PC-3 (cell line): Measurements from ENCODE around the gene TMEM179B. TPM values are rescaled to one million over a fixed set of nuclear protein-coding genes. Genes with fewer than 3 reads are reported as not detected.

ENCODE experiments used
- ATAC-seq: fragments of 200-7000 bp; cut with Tn5 transposase; 2 replicates; pipeline ENCODE4 v1.9.1; 2020; ENCODE audit warnings: mild to moderate bottlenecking, moderate library complexity
- BruUV-seq: library from RNA; stranded (reverse); fragments of 400-500 nt; replicated peaks from 2 replicates; lab custom pipeline; 2021; lab: Mats Ljungman, UMichigan
- CTCF ChIA-PET: fragments of 300-600 bp; sonication (Branson Sonifier 250); formaldehyde crosslinking; loops from one replicate; lab custom pipeline; 2022; ENCODE audit warnings: antibody characterized with exemption; lab: Charles Lee
- POLR2A ChIA-PET: fragments of 300-600 bp; sonication (Branson Sonifier 250); formaldehyde crosslinking; loops from one replicate; lab custom pipeline; 2022; ENCODE audit warnings: antibody characterized with exemption; ENCODE audit not compliant: unreplicated experiment; lab: Charles Lee
- DNase-seq: peaks from one replicate; pipeline ENCODE4 v3.0.0-alpha.2; 2015
- H2AFZ ChIP-seq: fragments of 300-600 bp; sonication (generic); 2 replicates; pipeline ENCODE4 v1.6.0; 2016; ENCODE audit warnings: antibody characterized with exemption, low read length
- H3F3A ChIP-seq: fragments of 300-600 bp; sonication (generic); one replicate; pipeline ENCODE4 v1.6.0; 2017; ENCODE audit warnings: antibody characterized with exemption, low read length, control low read depth, mild to moderate bottlenecking; ENCODE audit not compliant: unreplicated experiment
- H3K27ac ChIP-seq: fragments of 300-600 bp; sonication (generic); 2 replicates; pipeline ENCODE4 v1.5.1; 2016; ENCODE audit warnings: mild to moderate bottlenecking, low read length
- H3K27me3 ChIP-seq: fragments of 300-600 bp; sonication (generic); 2 replicates; pipeline ENCODE4 v1.6.1; 2016; ENCODE audit warnings: low read length, mixed read lengths
- H3K36me3 ChIP-seq: fragments of 300-600 bp; sonication (generic); 2 replicates; pipeline ENCODE4 v1.6.1; 2016; ENCODE audit warnings: low read depth, mixed run types, low read length, mixed read lengths
- H3K4me1 ChIP-seq: fragments of 300-600 bp; sonication (generic); 2 replicates; pipeline ENCODE4 v1.5.1; 2016; ENCODE audit warnings: low read length; ENCODE audit not compliant: insufficient read depth
- H3K4me2 ChIP-seq: fragments of 300-600 bp; sonication (generic); 2 replicates; pipeline ENCODE4 v1.6.0; 2016; ENCODE audit warnings: low read length
- H3K4me3 ChIP-seq: fragments of 300-600 bp; sonication (generic); 2 replicates; pipeline ENCODE4 v1.5.1; 2016; ENCODE audit warnings: mild to moderate bottlenecking, low read length, mixed read lengths
- H3K79me2 ChIP-seq: fragments of 300-600 bp; sonication (generic); 2 replicates; pipeline ENCODE4 v1.6.1; 2017; ENCODE audit warnings: low read length, mixed read lengths
- H3K9ac ChIP-seq: fragments of 300-600 bp; sonication (generic); 2 replicates; pipeline ENCODE4 v1.6.0; 2016; ENCODE audit warnings: mild to moderate bottlenecking, low read length
- H3K9me2 ChIP-seq: fragments of 300-600 bp; sonication (generic); replicated peaks from 2 replicates; pipeline ENCODE4 v1.6.1; 2016; ENCODE audit warnings: mixed run types, low read length, mixed read lengths
- H3K9me3 ChIP-seq: fragments of 300-600 bp; sonication (generic); 2 replicates; pipeline ENCODE4 v1.6.1; 2016; ENCODE audit warnings: low read length, mixed read lengths
- H4K20me1 ChIP-seq: fragments of 300-600 bp; sonication (generic); 2 replicates; pipeline ENCODE4 v1.6.1; 2016; ENCODE audit warnings: low read length, mixed read lengths
- CTCF ChIP-seq: fragments of 300-600 bp; sonication (generic); conservative IDR thresholded peaks from 2 replicates; pipeline ENCODE4 v1.5.1; 2017; ENCODE audit warnings: antibody characterized with exemption, low read depth, mild to moderate bottlenecking, low read length
- EZH2 ChIP-seq: fragments of 300-600 bp; sonication (generic); IDR thresholded peaks from one replicate; pipeline ENCODE4 v1.6.1; 2017; ENCODE audit warnings: antibody characterized with exemption, mild to moderate bottlenecking, low read length; ENCODE audit not compliant: unreplicated experiment
- EZH2phosphoT487 ChIP-seq: fragments of 300-600 bp; sonication (generic); IDR thresholded peaks from 2 replicates; pipeline ENCODE4 v1.6.1; 2018; ENCODE audit warnings: mild to moderate bottlenecking, antibody characterized with exemption, low read length, borderline replicate concordance
- intact Hi-C: fragments of 100-400 bp; cut with micrococcal nuclease; formaldehyde crosslinking; loops from 2 replicates; pipeline ENCODE4 v1.9.0; 2023
- total RNA-seq: library from RNA; depleted of rRNA; stranded (reverse); fragments of >200 nt; gene quantifications from 2 replicates; pipeline ENCODE4 v1.2.3, GENCODE V29; 2014

The TMEM179B gene
- total RNA-seq, 1 experiment from 2014 or later, result 86.7 TPM

- CTCF ChIA-PET, result no interaction called here
Measured at GRCh38 chr11:62799486-62799885, 12.3 kb downstream of the TMEM179B start.

GRCh38 chr11:62801071-62801470, 13.9 kb downstream of the TMEM179B start:
- H3F3A ChIP-seq, result no peaks in the 10 kb centered on the region
- ChIA-PET CTCF (no interaction called here), POLR2A (no interaction called here)
- ATAC-seq (no peak), DNase-seq (no peak)
- intact Hi-C loops, result no loop called here
- BruUV-seq, result no TSS peak
- no peak overlapping the region for H3K4me2 ChIP-seq
- no peaks in the 10 kb centered on the region for H3K9me2 ChIP-seq
- H3K4me3 ChIP-seq, result no peak overlapping the region
- H3K9me3 ChIP-seq, result no peaks in the 10 kb centered on the region
- no peak overlapping the region for H3K9ac ChIP-seq
- H3K27me3 ChIP-seq, result no peaks in the 10 kb centered on the region
- H4K20me1 ChIP-seq, result peaks cover 17% of the 10 kb centered on the region
- TF ChIP-seq EZH2 (no peak), CTCF (no peak), EZH2phosphoT487 (no peak)
- H2AFZ ChIP-seq, result no peak overlapping the region
- no peak overlapping the region for H3K27ac ChIP-seq
- peaks cover 66% of the 10 kb centered on the region for H3K36me3 ChIP-seq
- H3K79me2 ChIP-seq, result peaks cover 29% of the 10 kb centered on the region
- H3K4me1 ChIP-seq, result peaks cover 11% of the 10 kb centered on the region

More at GRCh38 chr11:62799486-62799885, 12.3 kb downstream of the TMEM179B start:
- TF ChIP-seq EZH2 (no peak), EZH2phosphoT487 (no peak), CTCF (no peak)
- ATAC-seq (no peak), DNase-seq (no peak)
- Histone ChIP-seq H3K27me3 (no peaks in the 10 kb centered on the region), H3K27ac (no peak overlapping the region), H4K20me1 (peaks cover 12% of the 10 kb centered on the region), H3K36me3 (peaks cover 79% of the 10 kb centered on the region), H3K9me2 (no peaks in the 10 kb centered on the region), H3K9ac (no peak overlapping the region), H3K9me3 (no peaks in the 10 kb centered on the region), H3K79me2 (peaks cover 22% of the 10 kb centered on the region), H2AFZ (no peak overlapping the region), H3F3A (no peaks in the 10 kb centered on the region), H3K4me1 (peaks cover 10% of the 10 kb centered on the region), H3K4me2 (no peak overlapping the region), H3K4me3 (no peak overlapping the region)
- intact Hi-C loops, result no loop called here
- POLR2A ChIA-PET, result no interaction called here
- no TSS peak for BruUV-seq

- ChIA-PET POLR2A (no interaction called here), CTCF (no interaction called here)
- no peaks in the 10 kb centered on the region for H3K9me2 ChIP-seq
- H3K9me3 ChIP-seq, result no peaks in the 10 kb centered on the region
- H2AFZ ChIP-seq, result no peak overlapping the region
- H3K9ac ChIP-seq, result peak overlapping the region; percentile 81
- H3K4me3 ChIP-seq, result peak overlapping the region; percentile 93
- H3K27ac ChIP-seq, result no peak overlapping the region
- H3K27me3 ChIP-seq, result no peaks in the 10 kb centered on the region
- peak overlapping the region; percentile 82 for H3K4me2 ChIP-seq
- H4K20me1 ChIP-seq, result peaks cover 17% of the 10 kb centered on the region
- peak; percentile 32 for ATAC-seq
- TF ChIP-seq EZH2phosphoT487, result no peak
- no peak for TF ChIP-seq CTCF
- TF ChIP-seq EZH2, result no peak
- intact Hi-C loops, result loop anchor here (1.0 kb wide), 1 partner anchor 58 kb away; no protein-coding TSS in a partner anchor
- H3K4me1 ChIP-seq, result peaks cover 17% of the 10 kb centered on the region
- no peaks in the 10 kb centered on the region for H3F3A ChIP-seq
- peaks cover 29% of the 10 kb centered on the region for H3K79me2 ChIP-seq
- H3K36me3 ChIP-seq, result peaks cover 39% of the 10 kb centered on the region
- TSS peak; percentile 68 for BruUV-seq
- DNase-seq, result peak; percentile 34
Measured at GRCh38 chr11:62804310-62805075, 17.3 kb downstream of the TMEM179B start.
